NOMO-1 treated with dmso at 0.1 percent for 144 hours (cell line): ENCODE measurements around the gene TLR3.

ENCODE experiments used
- DNase-seq: peaks from one replicate; lab custom pipeline; 2025; ENCODE audit not compliant: unreplicated experiment; lab: John Stamatoyannopoulos, UW

The TLR3 gene

DNA sequence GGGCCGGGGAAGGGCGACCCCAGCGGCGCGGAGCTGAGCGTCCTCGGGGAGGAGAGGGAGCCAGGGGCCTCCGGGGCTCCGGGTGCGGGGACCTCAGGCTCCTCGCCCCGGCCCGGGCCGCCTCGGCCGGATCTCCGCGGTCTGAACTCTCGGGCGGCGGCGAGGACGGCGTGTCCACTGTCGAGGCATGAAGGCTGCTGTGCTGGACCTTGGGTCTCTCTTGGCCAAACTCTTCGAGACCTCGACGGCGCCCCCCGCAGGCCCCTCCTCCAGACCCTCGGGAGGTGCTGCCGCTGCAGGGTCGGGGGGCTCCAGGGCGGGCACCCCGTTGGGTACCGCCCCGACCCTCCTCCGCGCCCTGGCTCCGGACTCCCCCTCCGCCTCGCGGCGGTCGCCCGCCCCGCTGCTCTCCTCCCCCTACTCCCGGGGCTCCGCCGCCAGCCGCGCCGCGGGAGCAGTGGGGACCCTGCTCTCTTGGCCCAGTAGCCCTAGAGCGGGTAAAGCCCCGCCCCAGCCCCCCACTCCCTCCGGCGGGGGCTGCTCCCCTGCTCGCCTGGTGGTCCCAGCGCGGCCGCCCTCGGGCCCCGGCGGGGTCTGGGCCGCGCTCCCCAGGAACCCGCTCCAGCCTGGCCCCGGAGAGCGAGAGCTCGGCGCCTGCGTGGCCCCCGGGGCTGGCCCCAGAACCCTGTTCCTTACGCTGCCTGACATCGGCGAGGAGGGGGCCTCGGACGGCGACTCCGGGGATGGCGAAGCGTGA is 36.1 kb downstream of the TLR3 start:
- DNase-seq = no peak

GRCh38 chr4:186105647-186106321 is 36.8 kb downstream of the TLR3 start:
- DNase-seq = no peak

DNA sequence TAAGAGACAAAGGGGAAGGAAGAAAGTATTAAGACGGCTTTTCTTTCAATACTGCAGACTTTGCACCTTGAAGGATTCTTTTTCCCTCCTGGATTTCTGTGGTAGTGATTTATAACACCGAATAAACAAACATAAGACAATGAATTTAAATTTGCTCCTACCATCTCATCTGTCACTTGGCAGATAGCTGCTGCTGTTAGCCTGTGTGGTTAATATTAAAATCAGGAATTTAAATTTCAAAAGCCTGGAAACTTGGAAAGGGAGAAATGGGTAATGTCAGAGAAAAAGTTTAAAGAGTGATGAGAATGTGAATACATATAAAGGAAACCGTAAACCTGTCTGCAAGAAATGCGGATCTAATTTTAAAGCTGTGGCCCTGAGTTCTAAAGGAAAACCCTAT is 39.0 kb downstream of the TLR3 start:
- no peak for DNase-seq

DNA sequence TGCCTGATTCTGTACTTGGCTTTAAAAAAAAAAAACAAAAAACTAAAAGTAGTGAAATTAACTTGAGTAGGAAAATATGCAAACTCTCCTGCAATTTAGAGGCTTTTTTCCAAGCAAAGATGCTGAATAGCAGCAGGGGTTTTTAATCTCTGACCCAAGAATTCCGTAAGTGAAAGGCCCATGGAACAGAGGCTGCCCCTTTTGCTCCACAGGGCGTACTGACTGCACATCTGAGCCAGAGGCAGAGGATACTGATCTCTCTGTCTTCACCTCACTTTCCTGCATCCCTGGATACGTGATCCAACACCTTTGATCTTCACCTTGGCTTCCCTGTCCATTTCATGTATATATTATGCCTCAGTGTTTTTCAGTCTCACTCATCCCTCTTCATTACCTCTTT is 39.4 kb downstream of the TLR3 start:
- DNase-seq = no peak

DNA sequence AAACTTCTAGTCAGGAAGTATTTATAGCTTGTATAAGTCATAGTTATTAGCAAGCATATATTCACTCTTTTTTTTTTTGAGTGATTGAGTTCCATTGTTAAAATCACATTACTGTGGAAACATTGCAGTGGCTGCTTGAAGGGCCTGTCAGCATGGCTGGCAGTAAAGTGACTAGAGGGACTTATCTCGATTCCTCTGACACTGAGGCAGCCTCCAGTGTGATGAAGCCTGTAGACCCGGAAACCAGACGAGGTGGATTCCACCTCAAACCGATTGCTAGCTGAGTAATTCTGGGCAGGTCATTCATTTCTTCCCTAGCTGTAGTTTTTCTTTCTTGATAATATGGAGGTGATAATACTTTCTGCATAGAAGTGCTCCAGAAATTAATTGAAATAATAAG is 40.3 kb downstream of the TLR3 start:
- DNase-seq = no peak

- DNase-seq = no peak
These were observed 47.7 kb downstream of the TLR3 start for GRCh38 chr4:186116697-186117096.

- DNase-seq = no peak
These were observed 49.6 kb downstream of the TLR3 start for GRCh38 chr4:186118582-186118981.

DNA sequence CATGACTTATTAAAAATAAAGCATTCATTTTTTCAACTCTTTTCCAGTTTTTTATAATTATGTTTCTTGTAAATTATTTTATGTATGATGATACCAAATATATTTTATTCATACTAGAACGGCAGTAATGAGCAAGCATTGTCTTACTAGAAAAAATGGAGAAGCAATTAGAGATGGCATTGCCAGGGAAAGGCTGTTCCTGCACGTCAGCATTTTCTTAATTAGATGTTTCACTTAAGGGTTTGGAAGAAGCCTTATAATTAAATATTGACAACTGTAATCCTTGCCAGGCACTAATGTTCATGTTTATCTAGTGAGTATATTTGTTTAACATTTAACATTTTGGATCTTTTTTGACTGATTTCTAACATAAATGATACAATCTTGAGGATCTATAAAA is 52.1 kb downstream of the TLR3 start:
- no peak for DNase-seq

GRCh38 chr4:186128842-186129241 is 59.9 kb downstream of the TLR3 start:
- DNase-seq = no peak

- DNase-seq = no peak
These were observed 63.0 kb downstream of the TLR3 start for GRCh38 chr4:186131935-186132334.

GRCh38 chr4:186132577-186133242 is 63.8 kb downstream of the TLR3 start:
- no peak for DNase-seq

- peak; percentile 18 for DNase-seq
These were observed 65.3 kb downstream of the TLR3 start for GRCh38 chr4:186134257-186134656.

DNA sequence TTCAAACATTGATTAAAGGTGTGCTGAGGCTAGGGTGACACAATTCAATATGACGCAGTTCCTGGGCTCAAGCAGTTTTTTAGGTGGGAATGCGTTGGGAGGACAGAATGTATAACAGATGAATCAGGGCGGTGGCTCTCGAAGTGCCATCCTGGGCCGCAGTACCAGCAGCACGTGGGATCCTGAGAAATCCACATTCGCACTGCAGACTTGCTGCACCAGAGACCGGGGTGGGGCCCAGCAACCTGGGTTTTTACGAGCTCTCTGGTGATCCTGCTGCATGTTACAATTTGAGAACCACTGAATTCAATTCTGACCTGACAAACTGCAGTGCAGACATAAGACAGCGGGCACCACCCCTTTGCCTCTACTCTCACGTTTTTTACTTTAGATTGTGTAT is 65.9 kb downstream of the TLR3 start:
- DNase-seq = no peak

GRCh38 chr4:186137196-186137794 is 68.3 kb downstream of the TLR3 start:
- no peak for DNase-seq
